Astrocyte (in vitro differentiated cells and primary cell): Measurements from ENCODE around the gene ADAM33. TPM values are rescaled to one million over a fixed set of nuclear protein-coding genes. Genes with fewer than 3 reads are reported as not detected.

Experiments used
- DNase-seq: peaks from one replicate; pipeline ENCODE4 v3.0.0-alpha.2; 2010; ENCODE audit warnings: low read depth
- FAIRE-seq: peaks from 2 replicates; lab custom pipeline; 2011; peaks lifted over from hg19 to GRCh38; lab: Jason Lieb, UNC
- H2AFZ ChIP-seq: 2 replicates; pipeline ENCODE4 v1.6.0; 2012; ENCODE audit warnings: low read depth, low read length, inconsistent platforms
- H3K27ac ChIP-seq: 2 replicates; pipeline ENCODE4 v1.5.1; 2011; ENCODE audit warnings: low read depth, low read length, inconsistent platforms
- H3K27me3 ChIP-seq: 2 replicates; pipeline ENCODE4 v1.6.0; 2011; ENCODE audit warnings: low read length, inconsistent platforms; ENCODE audit not compliant: insufficient read depth
- H3K36me3 ChIP-seq: 2 replicates; pipeline ENCODE4 v1.5.1; 2011; ENCODE audit warnings: low read length, inconsistent platforms; ENCODE audit not compliant: insufficient read depth
- H3K4me1 ChIP-seq: 2 replicates; pipeline ENCODE4 v1.5.1; 2011; ENCODE audit warnings: low read length, inconsistent platforms; ENCODE audit not compliant: insufficient read depth
- H3K4me2 ChIP-seq: 2 replicates; pipeline ENCODE4 v1.6.0; 2012; ENCODE audit warnings: low read length, inconsistent platforms
- H3K4me3 ChIP-seq: 2 replicates; pipeline ENCODE4 v1.5.1; 2011; ENCODE audit warnings: low read depth, mild to moderate bottlenecking, low read length, inconsistent platforms; ENCODE audit not compliant: insufficient read depth
- H3K79me2 ChIP-seq: 2 replicates; pipeline ENCODE4 v1.6.0; 2012; ENCODE audit warnings: mild to moderate bottlenecking, low read length, inconsistent platforms; ENCODE audit not compliant: insufficient read depth
- H3K9ac ChIP-seq: 2 replicates; pipeline ENCODE4 v1.6.0; 2012; ENCODE audit warnings: mild to moderate bottlenecking, low read length, inconsistent platforms
- H3K9me3 ChIP-seq: 2 replicates; pipeline ENCODE4 v1.5.1; 2012; ENCODE audit warnings: low read depth, mild to moderate bottlenecking, low read length, inconsistent platforms; ENCODE audit not compliant: insufficient read depth
- H4K20me1 ChIP-seq: 2 replicates; pipeline ENCODE4 v1.6.0; 2012; ENCODE audit warnings: low read length, inconsistent platforms; ENCODE audit not compliant: insufficient read depth
- H3K27ac Mint-ChIP-seq: one replicate; pipeline ENCODE4 v1.8.0; 2021; ENCODE audit warnings: mild to moderate bottlenecking, mixed read lengths; ENCODE audit not compliant: unreplicated experiment
- H3K27me3 Mint-ChIP-seq: one replicate; pipeline ENCODE4 v1.8.0; 2021; ENCODE audit warnings: low read depth, mixed read lengths; ENCODE audit not compliant: unreplicated experiment
- H3K36me3 Mint-ChIP-seq: one replicate; pipeline ENCODE4 v1.8.0; 2021; ENCODE audit warnings: low read depth, mixed read lengths; ENCODE audit not compliant: unreplicated experiment
- H3K4me1 Mint-ChIP-seq: one replicate; pipeline ENCODE4 v1.8.0; 2021; ENCODE audit warnings: low read depth, mixed read lengths; ENCODE audit not compliant: unreplicated experiment
- H3K4me3 Mint-ChIP-seq: one replicate; pipeline ENCODE4 v1.8.0; 2021; ENCODE audit warnings: mild to moderate bottlenecking, moderate library complexity, mixed read lengths; ENCODE audit not compliant: unreplicated experiment
- H3K9me3 Mint-ChIP-seq: one replicate; pipeline ENCODE4 v1.8.0; 2021; ENCODE audit warnings: mild to moderate bottlenecking, mixed read lengths; ENCODE audit not compliant: unreplicated experiment
- EZH2 ChIP-seq: IDR thresholded peaks from 2 replicates; pipeline ENCODE4 v1.6.1; 2012; ENCODE audit warnings: mild to moderate bottlenecking, low read length, inconsistent platforms; ENCODE audit not compliant: insufficient read depth
- total RNA-seq: library from RNA; stranded (reverse); gene quantifications from 2 replicates; pipeline ENCODE4 v1.2.1, GENCODE V29; 2021
- TF ChIP-seq, protein P1 (sequence below): IDR thresholded peaks from 2 replicates; pipeline ENCODE4 v1.5.1; 2011; ENCODE audit warnings: low read depth, mild to moderate bottlenecking, inconsistent platforms, low read length, moderate library complexity; ENCODE audit not compliant: insufficient read depth

The ADAM33 gene
- total RNA-seq, 1 donor from 2014 or later = 3.0 TPM

GRCh38 chr20:3659492-3660261, 22.1 kb downstream of the ADAM33 start:
- H3K79me2 ChIP-seq = no peaks in the 10 kb centered on the region
- DNase-seq (no peak), FAIRE-seq (no peak)
- peaks cover 4% of the 10 kb centered on the region for H3K9me3 ChIP-seq
- H3K4me1 ChIP-seq = no peaks in the 10 kb centered on the region
- no peak overlapping the region for H3K4me3 Mint-ChIP-seq
- TF ChIP-seq, protein P1, sequence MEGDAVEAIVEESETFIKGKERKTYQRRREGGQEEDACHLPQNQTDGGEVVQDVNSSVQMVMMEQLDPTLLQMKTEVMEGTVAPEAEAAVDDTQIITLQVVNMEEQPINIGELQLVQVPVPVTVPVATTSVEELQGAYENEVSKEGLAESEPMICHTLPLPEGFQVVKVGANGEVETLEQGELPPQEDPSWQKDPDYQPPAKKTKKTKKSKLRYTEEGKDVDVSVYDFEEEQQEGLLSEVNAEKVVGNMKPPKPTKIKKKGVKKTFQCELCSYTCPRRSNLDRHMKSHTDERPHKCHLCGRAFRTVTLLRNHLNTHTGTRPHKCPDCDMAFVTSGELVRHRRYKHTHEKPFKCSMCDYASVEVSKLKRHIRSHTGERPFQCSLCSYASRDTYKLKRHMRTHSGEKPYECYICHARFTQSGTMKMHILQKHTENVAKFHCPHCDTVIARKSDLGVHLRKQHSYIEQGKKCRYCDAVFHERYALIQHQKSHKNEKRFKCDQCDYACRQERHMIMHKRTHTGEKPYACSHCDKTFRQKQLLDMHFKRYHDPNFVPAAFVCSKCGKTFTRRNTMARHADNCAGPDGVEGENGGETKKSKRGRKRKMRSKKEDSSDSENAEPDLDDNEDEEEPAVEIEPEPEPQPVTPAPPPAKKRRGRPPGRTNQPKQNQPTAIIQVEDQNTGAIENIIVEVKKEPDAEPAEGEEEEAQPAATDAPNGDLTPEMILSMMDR = no peak
- no peak for TF ChIP-seq EZH2
- peaks cover 29% of the 10 kb centered on the region for H3K27me3 ChIP-seq
- H2AFZ ChIP-seq = no peak overlapping the region
- no peaks in the 10 kb centered on the region for H3K36me3 ChIP-seq
- no peak overlapping the region for H3K9ac ChIP-seq
- peaks cover 57% of the 10 kb centered on the region for H3K27me3 Mint-ChIP-seq
- H3K4me2 ChIP-seq = no peak overlapping the region
- H3K27ac Mint-ChIP-seq = no peak overlapping the region
- H3K4me3 ChIP-seq = no peak overlapping the region
- H4K20me1 ChIP-seq = no peaks in the 10 kb centered on the region
- peaks cover under 1% of the 10 kb centered on the region for H3K4me1 Mint-ChIP-seq
- peaks cover 2% of the 10 kb centered on the region for H3K36me3 Mint-ChIP-seq
- no peak overlapping the region for H3K27ac ChIP-seq
- H3K9me3 Mint-ChIP-seq = peaks cover 2% of the 10 kb centered on the region

DNA sequence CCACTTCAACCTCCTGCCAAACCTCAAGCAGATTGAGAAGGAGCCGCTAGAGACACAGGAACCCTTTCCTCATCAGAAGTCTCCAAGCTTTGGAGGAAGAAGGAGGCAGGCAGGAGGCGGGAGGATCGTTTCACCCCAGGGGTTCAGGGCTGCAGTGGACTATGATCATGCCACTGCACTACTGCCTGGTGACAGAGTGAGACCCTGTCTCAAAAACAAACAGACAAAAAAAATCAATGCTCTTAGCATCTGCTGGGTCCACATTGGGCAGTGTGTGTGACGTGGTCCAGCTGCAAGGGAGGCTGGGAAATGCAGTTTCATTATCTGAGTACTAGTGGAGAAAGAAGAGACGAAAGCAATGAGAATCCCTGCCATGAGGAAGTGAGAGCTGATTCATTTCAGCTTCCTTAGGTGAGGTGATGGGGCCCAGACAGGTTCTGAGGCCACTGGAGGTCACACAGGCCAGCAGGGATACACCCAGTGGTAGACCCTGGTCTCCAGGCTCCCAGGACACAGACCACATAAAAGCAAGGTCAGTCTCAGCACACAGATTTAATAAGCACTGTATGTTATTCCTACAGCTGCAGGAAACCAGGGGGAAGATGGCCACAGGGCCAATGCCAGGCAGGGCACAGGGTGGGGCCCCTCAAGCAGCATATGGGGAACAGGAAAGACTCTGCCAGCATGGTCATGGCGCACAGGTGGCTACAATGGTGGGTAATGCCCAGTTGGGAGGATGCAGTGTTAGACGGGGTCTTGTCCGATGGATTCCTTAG, 22.9 kb downstream of the ADAM33 start:
- H2AFZ ChIP-seq = no peak overlapping the region
- no peaks in the 10 kb centered on the region for H3K36me3 ChIP-seq
- peaks cover 29% of the 10 kb centered on the region for H3K27me3 ChIP-seq
- Mint-ChIP-seq H3K36me3 (peaks cover 2% of the 10 kb centered on the region), H3K4me1 (peaks cover 3% of the 10 kb centered on the region), H3K27me3 (peaks cover 54% of the 10 kb centered on the region), H3K4me3 (no peak overlapping the region), H3K27ac (no peak overlapping the region), H3K9me3 (peaks cover 2% of the 10 kb centered on the region)
- no peak overlapping the region for H3K4me2 ChIP-seq
- H3K27ac ChIP-seq = no peak overlapping the region
- TF ChIP-seq, protein P1 = no peak
- TF ChIP-seq EZH2 = no peak
- peaks cover 4% of the 10 kb centered on the region for H3K9me3 ChIP-seq
- H3K79me2 ChIP-seq = no peaks in the 10 kb centered on the region
- no peak overlapping the region for H3K4me3 ChIP-seq
- DNase-seq (no peak), FAIRE-seq (no peak)
- H4K20me1 ChIP-seq = no peaks in the 10 kb centered on the region
- H3K4me1 ChIP-seq = no peaks in the 10 kb centered on the region
- H3K9ac ChIP-seq = no peak overlapping the region
